Loucy (cell line): ENCODE measurements around the gene ZBTB38.

Source experiments
- H2AFZ ChIP-seq: fragments of 200-600 bp; sonication (generic); 2 replicates; pipeline ENCODE4 v1.6.0; 2016; ENCODE audit warnings: antibody characterized with exemption, mild to moderate bottlenecking, low read length, moderate library complexity
- H3F3A ChIP-seq: fragments of 200-600 bp; 2 replicates; pipeline ENCODE4 v1.6.0; 2016; ENCODE audit warnings: antibody characterized with exemption, low read depth, mild to moderate bottlenecking
- H3K27me3 ChIP-seq: fragments of 200-600 bp; sonication (generic); 2 replicates; pipeline ENCODE4 v1.6.1; 2014; ENCODE audit warnings: low read length, mild to moderate bottlenecking; ENCODE audit not compliant: insufficient read depth, poor library complexity, severe bottlenecking
- H3K36me3 ChIP-seq: fragments of 200-600 bp; sonication (generic); 2 replicates; pipeline ENCODE4 v1.6.1; 2016; ENCODE audit warnings: low read length; ENCODE audit not compliant: insufficient read depth
- H3K4me1 ChIP-seq: fragments of 200-600 bp; sonication (generic); 2 replicates; pipeline ENCODE4 v1.5.1; 2014; ENCODE audit warnings: low read length, mild to moderate bottlenecking; ENCODE audit not compliant: insufficient read depth, poor library complexity, severe bottlenecking
- H3K4me2 ChIP-seq: fragments of 200-600 bp; sonication (generic); 2 replicates; pipeline ENCODE4 v1.6.0; 2014; ENCODE audit warnings: antibody characterized with exemption, low read length, low read depth, mild to moderate bottlenecking; ENCODE audit not compliant: poor library complexity, severe bottlenecking
- H3K4me3 ChIP-seq: fragments of 200-600 bp; sonication (generic); 2 replicates; pipeline ENCODE4 v1.5.1; 2014; ENCODE audit warnings: low read length, mild to moderate bottlenecking, mixed read lengths; ENCODE audit not compliant: poor library complexity, severe bottlenecking
- H3K79me2 ChIP-seq: fragments of 200-600 bp; sonication (generic); 2 replicates; pipeline ENCODE4 v1.6.1; 2014; ENCODE audit warnings: low read length; ENCODE audit not compliant: insufficient read depth
- H3K9ac ChIP-seq: fragments of 200-600 bp; sonication (generic); 2 replicates; pipeline ENCODE4 v1.6.0; 2014; ENCODE audit warnings: mild to moderate bottlenecking, low read depth, low read length, moderate library complexity; ENCODE audit not compliant: poor library complexity, severe bottlenecking
- H3K9me2 ChIP-seq: fragments of 200-600 bp; sonication (generic); replicated peaks from 2 replicates; pipeline ENCODE4 v1.6.1; 2016; ENCODE audit warnings: low read depth, low read length, mixed read lengths
- H3K9me3 ChIP-seq: fragments of 200-600 bp; sonication (generic); 2 replicates; pipeline ENCODE4 v1.6.1; 2014; ENCODE audit warnings: mild to moderate bottlenecking, antibody characterized with exemption, low read length, low read depth; ENCODE audit not compliant: insufficient read depth
- H4K20me1 ChIP-seq: fragments of 200-600 bp; sonication (generic); 2 replicates; pipeline ENCODE4 v1.6.0; 2014; ENCODE audit warnings: antibody characterized with exemption, low read length, mild to moderate bottlenecking; ENCODE audit not compliant: insufficient read depth, poor library complexity, severe bottlenecking
- CTCF ChIP-seq: fragments of 200-600 bp; sonication (generic); conservative IDR thresholded peaks from 2 replicates; pipeline ENCODE4 v1.5.1; 2014; ENCODE audit warnings: mild to moderate bottlenecking, antibody characterized with exemption, low read length
- EZH2phosphoT487 ChIP-seq: fragments of 200-600 bp; IDR thresholded peaks from 2 replicates; pipeline ENCODE4 v1.6.1; 2018; ENCODE audit warnings: antibody characterized with exemption, mild to moderate bottlenecking, moderate library complexity, borderline replicate concordance

ZBTB38 gene

GRCh38 chr3:141368062-141368924, at the start of gene ZBTB38:
Gene ZBTB38, plus strand, starts transcription at chr3:141368504. Its CDS starts 73,885 bp downstream, at chr3:141442389.
- Histone ChIP-seq H2AFZ (peak within 1 kb of the TSS; percentile 68), H3K9ac (no peak within 1 kb of the TSS), H4K20me1 (no peaks in the 10 kb centered on the region), H3K4me1 (peaks cover 3% of the 10 kb centered on the region), H3K9me2 (no peaks in the 10 kb centered on the region), H3K4me3 (no peak within 1 kb of the TSS), H3K27me3 (no peaks in the 10 kb centered on the region), H3F3A (no peaks in the 10 kb centered on the region), H3K4me2 (no peak within 1 kb of the TSS), H3K79me2 (no peaks in the 10 kb centered on the region), H3K9me3 (no peaks in the 10 kb centered on the region), H3K36me3 (no peaks in the 10 kb centered on the region)
- no peak for TF ChIP-seq CTCF
- no peak for TF ChIP-seq EZH2phosphoT487

- no peak for TF ChIP-seq EZH2phosphoT487
- TF ChIP-seq CTCF = no peak
- Histone ChIP-seq H3K4me1 (peaks cover 49% of the 10 kb centered on the region), H3F3A (no peaks in the 10 kb centered on the region), H3K9me3 (no peaks in the 10 kb centered on the region), H3K79me2 (no peaks in the 10 kb centered on the region), H4K20me1 (no peaks in the 10 kb centered on the region), H3K4me3 (no peak overlapping the region), H3K36me3 (no peaks in the 10 kb centered on the region), H3K9ac (no peak overlapping the region), H3K27me3 (no peaks in the 10 kb centered on the region), H3K4me2 (peak overlapping the region; percentile 34), H2AFZ (no peak overlapping the region), H3K9me2 (no peaks in the 10 kb centered on the region)
Observed at GRCh38 chr3:141320399-141321108, 47.8 kb upstream of the ZBTB38 start.

- no peaks in the 10 kb centered on the region for H3K9me3 ChIP-seq
- no peaks in the 10 kb centered on the region for H3K9me2 ChIP-seq
- no peak overlapping the region for H3K9ac ChIP-seq
- H3K4me1 ChIP-seq = peaks cover 54% of the 10 kb centered on the region
- no peaks in the 10 kb centered on the region for H3K36me3 ChIP-seq
- H2AFZ ChIP-seq = no peak overlapping the region
- no peaks in the 10 kb centered on the region for H3K27me3 ChIP-seq
- H3K79me2 ChIP-seq = no peaks in the 10 kb centered on the region
- TF ChIP-seq EZH2phosphoT487 (no peak), CTCF (no peak)
- no peaks in the 10 kb centered on the region for H4K20me1 ChIP-seq
- peak overlapping the region; percentile 34 for H3K4me2 ChIP-seq
- no peaks in the 10 kb centered on the region for H3F3A ChIP-seq
- no peak overlapping the region for H3K4me3 ChIP-seq
Observed at GRCh38 chr3:141321109-141321497, 47.2 kb upstream of the ZBTB38 start.
